Measurements from ENCODE around the gene TXNDC2. TPM values are rescaled to one million over a fixed set of nuclear protein-coding genes. Genes with fewer than 3 reads are reported as not detected.

The TXNDC2 gene
- total and polyA plus RNA-seq, 9 of the 15 experiments (the other 6 are each of a cell fraction or from before 2014, with no cell fraction given): 1.2 to 4.9 (median 2.3) TPM

DNA sequence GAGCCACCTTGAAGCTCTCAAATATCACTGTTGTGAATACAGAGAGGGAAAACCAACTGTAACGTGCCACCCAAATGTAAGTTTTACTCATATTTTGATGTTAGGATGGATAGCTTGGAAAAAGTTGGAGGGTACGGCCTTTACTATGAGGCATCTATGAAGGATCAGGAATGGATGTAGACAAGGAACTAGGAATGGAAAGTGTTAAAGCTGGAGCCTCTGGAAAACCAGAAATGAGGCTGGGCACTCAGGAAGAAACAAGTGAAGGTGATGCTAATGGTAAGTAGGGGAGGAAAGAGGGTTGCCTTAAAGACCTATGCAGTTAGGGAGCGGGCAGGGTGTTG is 204 bp downstream of the TXNDC2 start:
- H3K4me1 ChIP-seq (replicated peaks in 1 of 2; ENCODE audit: control insufficient read depth in 2 of 2, insufficient read depth in 2 of 2, low read length in 2 of 2): peaks cover 34 to 61% of the 10 kb centered on the region in 2 experiments
- ChIA-PET CTCF (ENCODE audit: low intra/inter-chr PET ratio) (no interaction called here), POLR2A (interaction anchor here (0.9 to 3.2 kb wide), 11 partner anchors 9 to 218 kb away, joined by 3 to 32 read pairs (median 5); partner anchors contain the start of gene VAPA)
- H3K27ac ChIP-seq (ENCODE audit: extremely low read depth, low read depth, low read length): peak overlapping the region; percentile 82
- FAIRE-seq (no peak), ATAC-seq (no peak), DNase-seq (ENCODE audit: extremely low read depth in 1 of 4, low spot score in 3 of 4) (no peak)
- TSS peak; percentile 74 for BruUV-seq (replicated peaks)
- H3K27me3 ChIP-seq (ENCODE audit: control insufficient read depth in 2 of 2, insufficient read depth in 2 of 2, low read length in 2 of 2): no peaks in the 10 kb centered on the region
- WGBS (ENCODE audit: insufficient coverage, low coverage, missing lambda C conversion rate): 64% methylated on average over 3 of the region's 3 CpGs
- no peak overlapping the region; the same call in 1 of the 2 replicates for H3K4me3 ChIP-seq
- H3K36me3 ChIP-seq (ENCODE audit: control insufficient read depth, insufficient read depth, low read length): no peaks in the 10 kb centered on the region
- H3K79me2 ChIP-seq (ENCODE audit: control insufficient read depth, insufficient read depth, low read length): peaks cover 3% of the 10 kb centered on the region; the same call in 1 of the 3 replicates
- intact Hi-C loops (cut with micrococcal nuclease) (no loop called here), in situ Hi-C loops (cut with MboI) (no loop called here)
- H3K9me3 ChIP-seq (replicated peaks; ENCODE audit: control insufficient read depth, insufficient read depth, low read depth, low read length): no peaks in the 10 kb centered on the region
- no peaks in the 10 kb centered on the region for H4K20me1 ChIP-seq (replicated peaks; ENCODE audit: control insufficient read depth, insufficient read depth, low read length)
- peak overlapping the region; percentile 78 for H3K4me2 ChIP-seq (ENCODE audit: insufficient read depth, low read length)
- H3K9me1 ChIP-seq (ENCODE audit: control insufficient read depth, insufficient read depth, low read length): no peaks in the 10 kb centered on the region
- peak overlapping the region; percentile 73 for H2AFZ ChIP-seq (ENCODE audit: low read depth, low read length)
- peak overlapping the region; percentile 68 to 75; a peak in 3 of 4 replicates for H3K9ac ChIP-seq (ENCODE audit: insufficient read depth in 1 of 2, low read depth in 2 of 2, low read length in 2 of 2)
- TF ChIP-seq, protein P1, sequence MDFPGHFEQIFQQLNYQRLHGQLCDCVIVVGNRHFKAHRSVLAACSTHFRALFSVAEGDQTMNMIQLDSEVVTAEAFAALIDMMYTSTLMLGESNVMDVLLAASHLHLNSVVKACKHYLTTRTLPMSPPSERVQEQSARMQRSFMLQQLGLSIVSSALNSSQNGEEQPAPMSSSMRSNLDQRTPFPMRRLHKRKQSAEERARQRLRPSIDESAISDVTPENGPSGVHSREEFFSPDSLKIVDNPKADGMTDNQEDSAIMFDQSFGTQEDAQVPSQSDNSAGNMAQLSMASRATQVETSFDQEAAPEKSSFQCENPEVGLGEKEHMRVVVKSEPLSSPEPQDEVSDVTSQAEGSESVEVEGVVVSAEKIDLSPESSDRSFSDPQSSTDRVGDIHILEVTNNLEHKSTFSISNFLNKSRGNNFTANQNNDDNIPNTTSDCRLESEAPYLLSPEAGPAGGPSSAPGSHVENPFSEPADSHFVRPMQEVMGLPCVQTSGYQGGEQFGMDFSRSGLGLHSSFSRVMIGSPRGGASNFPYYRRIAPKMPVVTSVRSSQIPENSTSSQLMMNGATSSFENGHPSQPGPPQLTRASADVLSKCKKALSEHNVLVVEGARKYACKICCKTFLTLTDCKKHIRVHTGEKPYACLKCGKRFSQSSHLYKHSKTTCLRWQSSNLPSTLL (IDR thresholded peaks at IDR 0.05): no peak
- TF ChIP-seq TAF7 (tag; IDR thresholded peaks at IDR 0.05) (no peak), ZNF217 (CRISPR knock-in tag; IDR thresholded peaks at IDR 0.05) (no peak), NCOR1 (IDR thresholded peaks at IDR 0.05) (no peak), MIER1 (IDR thresholded peaks at IDR 0.05; ENCODE audit: low read depth) (no peak), MAZ (CRISPR knock-in tag; conservative IDR thresholded peaks at IDR 0.05 in 1 of 2, IDR thresholded peaks at IDR 0.05 in 1 of 2) (0 out of 4 replicates have a peak, but pooled peaks of 1 of the 2 experiments have one; percentile 19), BRD4 (IDR thresholded peaks at IDR 0.05) (no peak), SIX5 (IDR thresholded peaks at IDR 0.05; ENCODE audit: borderline replicate concordance in 1 of 2, insufficient read depth in 1 of 2, low read depth in 1 of 2, low read length in 2 of 2) (no peak), BRD9 (IDR thresholded peaks at IDR 0.05; ENCODE audit: low read depth, partially characterized antibody) (no peak), CBX8 (IDR thresholded peaks at IDR 0.05; ENCODE audit: borderline replicate concordance, extremely low read depth, low read depth, low read length, poor library complexity, severe bottlenecking) (no peak), SP2 (IDR thresholded peaks at IDR 0.05; ENCODE audit: extremely low read depth, low read depth, low read length, poor library complexity, severe bottlenecking) (no peak), NONO (IDR thresholded peaks at IDR 0.05; ENCODE audit: low read depth in 2 of 2, low read length in 1 of 2) (no peak), HSF4 (CRISPR knock-in tag; IDR thresholded peaks at IDR 0.05; ENCODE audit: borderline replicate concordance) (no peak)
- TF ChIP-seq, protein P2, sequence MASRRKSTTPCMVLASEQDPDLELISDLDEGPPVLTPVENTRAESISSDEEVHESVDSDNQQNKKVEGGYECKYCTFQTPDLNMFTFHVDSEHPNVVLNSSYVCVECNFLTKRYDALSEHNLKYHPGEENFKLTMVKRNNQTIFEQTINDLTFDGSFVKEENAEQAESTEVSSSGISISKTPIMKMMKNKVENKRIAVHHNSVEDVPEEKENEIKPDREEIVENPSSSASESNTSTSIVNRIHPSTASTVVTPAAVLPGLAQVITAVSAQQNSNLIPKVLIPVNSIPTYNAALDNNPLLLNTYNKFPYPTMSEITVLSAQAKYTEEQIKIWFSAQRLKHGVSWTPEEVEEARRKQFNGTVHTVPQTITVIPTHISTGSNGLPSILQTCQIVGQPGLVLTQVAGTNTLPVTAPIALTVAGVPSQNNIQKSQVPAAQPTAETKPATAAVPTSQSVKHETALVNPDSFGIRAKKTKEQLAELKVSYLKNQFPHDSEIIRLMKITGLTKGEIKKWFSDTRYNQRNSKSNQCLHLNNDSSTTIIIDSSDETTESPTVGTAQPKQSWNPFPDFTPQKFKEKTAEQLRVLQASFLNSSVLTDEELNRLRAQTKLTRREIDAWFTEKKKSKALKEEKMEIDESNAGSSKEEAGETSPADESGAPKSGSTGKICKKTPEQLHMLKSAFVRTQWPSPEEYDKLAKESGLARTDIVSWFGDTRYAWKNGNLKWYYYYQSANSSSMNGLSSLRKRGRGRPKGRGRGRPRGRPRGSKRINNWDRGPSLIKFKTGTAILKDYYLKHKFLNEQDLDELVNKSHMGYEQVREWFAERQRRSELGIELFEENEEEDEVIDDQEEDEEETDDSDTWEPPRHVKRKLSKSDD (conservative IDR thresholded peaks at IDR 0.05; ENCODE audit: low read length): no peak
- TF ChIP-seq, protein P3, sequence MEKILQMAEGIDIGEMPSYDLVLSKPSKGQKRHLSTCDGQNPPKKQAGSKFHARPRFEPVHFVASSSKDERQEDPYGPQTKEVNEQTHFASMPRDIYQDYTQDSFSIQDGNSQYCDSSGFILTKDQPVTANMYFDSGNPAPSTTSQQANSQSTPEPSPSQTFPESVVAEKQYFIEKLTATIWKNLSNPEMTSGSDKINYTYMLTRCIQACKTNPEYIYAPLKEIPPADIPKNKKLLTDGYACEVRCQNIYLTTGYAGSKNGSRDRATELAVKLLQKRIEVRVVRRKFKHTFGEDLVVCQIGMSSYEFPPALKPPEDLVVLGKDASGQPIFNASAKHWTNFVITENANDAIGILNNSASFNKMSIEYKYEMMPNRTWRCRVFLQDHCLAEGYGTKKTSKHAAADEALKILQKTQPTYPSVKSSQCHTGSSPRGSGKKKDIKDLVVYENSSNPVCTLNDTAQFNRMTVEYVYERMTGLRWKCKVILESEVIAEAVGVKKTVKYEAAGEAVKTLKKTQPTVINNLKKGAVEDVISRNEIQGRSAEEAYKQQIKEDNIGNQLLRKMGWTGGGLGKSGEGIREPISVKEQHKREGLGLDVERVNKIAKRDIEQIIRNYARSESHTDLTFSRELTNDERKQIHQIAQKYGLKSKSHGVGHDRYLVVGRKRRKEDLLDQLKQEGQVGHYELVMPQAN (IDR thresholded peaks at IDR 0.05; ENCODE audit: borderline replicate concordance): no peak

All from K562 (cell line).